ENCODE results near the gene NENF.

NENF gene

DNA sequence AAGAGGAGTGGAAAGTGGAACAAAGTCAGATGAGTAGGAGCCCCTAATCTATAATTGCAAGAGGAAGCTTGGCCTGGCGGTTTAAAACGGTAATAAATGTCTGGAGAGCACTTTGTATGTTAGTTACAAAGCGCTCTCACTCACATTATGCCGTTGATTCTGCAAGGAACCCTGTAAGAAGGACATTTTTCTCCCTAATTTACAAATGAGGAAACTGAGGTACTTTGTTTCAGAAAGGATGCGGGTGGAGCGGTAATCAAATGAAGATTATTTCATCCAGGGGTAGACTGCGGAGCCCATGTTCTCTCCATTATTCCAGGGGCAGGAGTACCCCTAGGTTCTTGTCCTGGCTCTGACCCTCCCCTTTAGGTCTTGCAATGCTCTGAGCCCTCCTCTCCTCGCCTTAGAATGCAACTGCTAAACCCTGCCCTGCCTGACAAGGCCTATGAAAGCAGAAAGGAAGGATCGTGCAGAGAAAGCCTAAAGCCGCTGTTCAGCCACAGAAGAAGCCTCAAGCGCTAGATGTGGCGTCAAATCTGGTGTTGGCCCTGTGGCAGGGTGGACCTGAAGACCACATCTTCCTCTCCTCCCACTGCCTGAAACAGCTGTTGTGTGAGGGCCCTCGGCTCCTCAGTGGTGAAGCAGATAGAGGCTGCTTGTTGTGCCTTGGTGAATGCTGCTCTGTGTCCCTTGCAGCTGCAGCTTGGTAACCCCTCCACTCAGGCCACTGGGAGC is 17.4 kb upstream of the NENF start:
- TF ChIP-seq, protein P1, sequence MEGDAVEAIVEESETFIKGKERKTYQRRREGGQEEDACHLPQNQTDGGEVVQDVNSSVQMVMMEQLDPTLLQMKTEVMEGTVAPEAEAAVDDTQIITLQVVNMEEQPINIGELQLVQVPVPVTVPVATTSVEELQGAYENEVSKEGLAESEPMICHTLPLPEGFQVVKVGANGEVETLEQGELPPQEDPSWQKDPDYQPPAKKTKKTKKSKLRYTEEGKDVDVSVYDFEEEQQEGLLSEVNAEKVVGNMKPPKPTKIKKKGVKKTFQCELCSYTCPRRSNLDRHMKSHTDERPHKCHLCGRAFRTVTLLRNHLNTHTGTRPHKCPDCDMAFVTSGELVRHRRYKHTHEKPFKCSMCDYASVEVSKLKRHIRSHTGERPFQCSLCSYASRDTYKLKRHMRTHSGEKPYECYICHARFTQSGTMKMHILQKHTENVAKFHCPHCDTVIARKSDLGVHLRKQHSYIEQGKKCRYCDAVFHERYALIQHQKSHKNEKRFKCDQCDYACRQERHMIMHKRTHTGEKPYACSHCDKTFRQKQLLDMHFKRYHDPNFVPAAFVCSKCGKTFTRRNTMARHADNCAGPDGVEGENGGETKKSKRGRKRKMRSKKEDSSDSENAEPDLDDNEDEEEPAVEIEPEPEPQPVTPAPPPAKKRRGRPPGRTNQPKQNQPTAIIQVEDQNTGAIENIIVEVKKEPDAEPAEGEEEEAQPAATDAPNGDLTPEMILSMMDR (conservative IDR thresholded peaks at IDR 0.05) = no peak
- TF ChIP-seq ZFX (IDR thresholded peaks at IDR 0.05) = no peak
- peak overlapping the region; percentile 69 for H3K27ac ChIP-seq

DNA sequence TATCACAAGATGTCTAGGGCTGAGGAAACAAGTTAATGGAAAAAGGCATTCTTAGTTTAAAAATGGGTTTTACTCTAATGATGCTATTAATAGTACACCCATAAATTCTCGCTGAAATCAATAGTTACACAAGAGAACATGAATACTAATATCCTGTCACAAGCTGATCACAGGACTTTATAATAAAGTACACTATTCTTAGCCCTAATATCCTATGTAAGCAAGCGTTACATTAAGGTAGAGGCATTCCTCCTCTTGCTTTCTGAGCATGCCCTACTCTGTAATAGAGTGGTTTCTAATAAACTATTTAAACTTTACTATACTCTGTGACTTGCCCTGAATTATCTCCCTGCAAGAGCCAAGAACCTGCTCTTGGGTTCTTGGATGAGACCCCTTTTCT is 11.6 kb upstream of the NENF start:
- TF ChIP-seq, protein P1 (conservative IDR thresholded peaks at IDR 0.05) = no peak
- TF ChIP-seq ZFX (IDR thresholded peaks at IDR 0.05) = no peak
- H3K27ac ChIP-seq = no peak overlapping the region

DNA sequence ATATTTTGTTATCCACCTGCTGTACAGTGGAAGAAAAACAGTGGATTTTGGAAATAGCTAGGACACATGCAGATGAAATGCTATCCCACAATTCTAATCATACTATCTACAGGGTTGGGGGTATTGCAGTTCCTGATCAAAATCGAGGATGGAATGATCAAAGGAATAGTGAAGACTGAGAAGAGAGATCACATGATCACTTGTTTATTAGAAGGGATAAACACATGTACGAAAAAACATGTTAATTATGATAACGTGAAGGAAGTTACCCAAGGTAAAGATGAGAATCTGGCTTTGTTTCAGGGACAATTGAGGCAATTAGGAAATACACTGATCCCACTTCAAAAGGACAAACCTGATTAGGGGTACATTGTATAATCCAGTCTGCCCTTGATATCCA is 8.8 kb upstream of the NENF start:
- TF ChIP-seq ZFX (IDR thresholded peaks at IDR 0.05) = no peak
- TF ChIP-seq, protein P1 (conservative IDR thresholded peaks at IDR 0.05) = no peak

DNA sequence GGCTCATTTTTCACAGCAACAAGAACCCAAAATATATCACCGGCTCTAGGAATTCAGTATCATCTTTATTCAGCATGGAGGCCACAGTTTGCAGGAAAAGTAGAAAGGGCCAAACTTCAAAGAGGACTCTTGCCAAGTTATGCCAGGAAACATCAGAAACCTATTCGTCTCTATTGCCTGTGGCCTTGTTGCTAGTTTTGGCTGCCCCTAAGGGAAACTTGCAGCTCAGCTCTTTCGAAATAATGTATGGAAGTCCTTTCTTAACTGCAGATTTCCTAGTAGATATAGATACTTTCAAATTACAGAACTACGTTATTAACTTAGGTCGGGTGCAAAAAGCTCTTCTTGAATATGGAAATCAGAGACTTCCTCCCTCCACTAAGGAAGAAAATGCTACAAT is 4.2 kb upstream of the NENF start:
- H3K27ac ChIP-seq = no peak overlapping the region
- no peak for TF ChIP-seq ZFX (IDR thresholded peaks at IDR 0.05)
- TF ChIP-seq, protein P1 (conservative IDR thresholded peaks at IDR 0.05) = no peak

More for the DNA sequence above, 8.8 kb upstream of the NENF start:
- no peak overlapping the region for H3K27ac ChIP-seq

DNA sequence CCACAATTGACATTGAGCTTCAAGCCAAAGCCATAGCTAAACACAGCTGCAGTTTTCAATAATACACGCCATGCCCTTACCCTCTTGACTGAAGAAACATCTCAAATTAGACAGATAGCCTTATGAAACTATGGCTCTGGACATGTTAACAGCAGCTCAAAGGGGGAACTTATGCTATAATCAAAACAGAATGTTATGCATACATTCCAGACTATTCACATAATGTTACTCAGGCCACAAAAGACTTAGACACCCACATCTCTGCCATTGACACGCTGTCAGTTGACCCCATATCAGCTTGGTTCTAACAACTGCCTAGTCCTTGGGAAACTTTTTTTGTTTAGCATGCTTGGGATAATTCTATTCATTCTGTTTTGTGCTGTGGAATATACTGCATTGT is 2.3 kb upstream of the NENF start:
- no peak overlapping the region for H3K27ac ChIP-seq
- TF ChIP-seq ZFX (IDR thresholded peaks at IDR 0.05) = no peak
- TF ChIP-seq, protein P1 (conservative IDR thresholded peaks at IDR 0.05) = no peak

DNA sequence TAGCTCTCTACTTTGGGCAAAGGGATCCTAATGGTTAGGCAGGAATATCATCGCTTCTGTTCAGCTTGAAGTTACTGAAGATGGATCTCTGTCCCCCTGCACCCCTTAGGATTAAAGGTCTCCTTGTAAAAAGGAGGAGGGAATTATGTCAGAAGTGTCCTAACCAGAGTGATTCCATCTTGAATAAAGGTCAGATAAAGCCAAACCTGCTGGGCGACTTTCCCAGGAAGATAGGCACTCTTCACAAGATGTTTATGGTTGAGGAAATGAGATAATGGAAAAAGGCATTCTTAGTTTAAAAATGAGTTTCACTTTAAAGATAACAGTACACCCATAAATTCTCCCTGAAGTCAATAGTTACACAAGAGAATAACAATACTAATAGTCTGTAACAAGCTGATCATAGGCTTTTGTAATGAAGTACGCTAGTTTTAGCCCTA is 1.7 kb upstream of the NENF start:
- H3K27ac ChIP-seq = no peak overlapping the region
- TF ChIP-seq ZFX (IDR thresholded peaks at IDR 0.05) = no peak
- TF ChIP-seq, protein P1 (conservative IDR thresholded peaks at IDR 0.05) = no peak

DNA sequence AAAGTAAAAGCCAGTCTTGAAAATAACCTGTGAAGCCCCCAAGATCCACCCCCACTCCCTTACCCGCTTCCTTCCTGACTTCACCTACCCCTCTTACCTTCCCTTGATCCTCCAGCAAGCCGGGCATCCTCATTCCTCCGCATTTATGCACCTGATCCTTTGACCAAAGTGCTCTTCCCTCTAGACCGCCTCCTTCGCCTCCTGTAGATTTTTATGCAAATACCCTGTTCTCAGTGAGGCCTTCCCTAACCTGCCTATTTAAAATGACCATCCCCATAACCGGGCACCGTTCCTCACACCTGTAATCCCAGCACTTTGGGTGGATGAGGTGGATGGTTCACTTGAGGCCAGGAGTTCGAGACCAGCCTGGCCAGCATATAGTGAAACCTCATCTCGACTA is 1.1 kb upstream of the NENF start:
- TF ChIP-seq ZFX (IDR thresholded peaks at IDR 0.05) = no peak
- TF ChIP-seq, protein P1 (conservative IDR thresholded peaks at IDR 0.05) = no peak
- H3K27ac ChIP-seq = no peak overlapping the region
